Measurements from ENCODE around the gene SKIC3. TPM values are rescaled to one million over a fixed set of nuclear protein-coding genes. Genes with fewer than 3 reads are reported as not detected.

SKIC3 gene
- total RNA-seq, 1 experiment from 2014 or later = 78.4 TPM

DNA sequence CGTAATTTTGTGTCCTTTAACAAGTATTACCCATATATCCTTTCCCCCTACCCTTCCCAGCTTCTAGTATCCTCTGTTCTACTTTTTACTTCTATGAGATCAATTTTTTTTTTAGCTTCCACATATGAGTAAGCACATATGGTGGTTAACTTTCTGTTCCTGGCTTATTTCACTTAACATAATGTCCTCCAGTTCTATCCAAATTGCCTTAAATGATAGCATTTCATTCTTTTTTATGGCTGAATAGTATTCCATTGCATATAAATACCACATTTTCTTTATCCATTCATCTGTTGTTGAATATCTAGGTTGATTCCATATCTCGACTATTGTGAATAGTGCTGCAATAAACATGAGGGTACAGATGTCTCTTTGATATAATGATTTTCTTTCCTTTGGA, 36.4 kb downstream of the SKIC3 start:
- TF ChIP-seq, protein P1, sequence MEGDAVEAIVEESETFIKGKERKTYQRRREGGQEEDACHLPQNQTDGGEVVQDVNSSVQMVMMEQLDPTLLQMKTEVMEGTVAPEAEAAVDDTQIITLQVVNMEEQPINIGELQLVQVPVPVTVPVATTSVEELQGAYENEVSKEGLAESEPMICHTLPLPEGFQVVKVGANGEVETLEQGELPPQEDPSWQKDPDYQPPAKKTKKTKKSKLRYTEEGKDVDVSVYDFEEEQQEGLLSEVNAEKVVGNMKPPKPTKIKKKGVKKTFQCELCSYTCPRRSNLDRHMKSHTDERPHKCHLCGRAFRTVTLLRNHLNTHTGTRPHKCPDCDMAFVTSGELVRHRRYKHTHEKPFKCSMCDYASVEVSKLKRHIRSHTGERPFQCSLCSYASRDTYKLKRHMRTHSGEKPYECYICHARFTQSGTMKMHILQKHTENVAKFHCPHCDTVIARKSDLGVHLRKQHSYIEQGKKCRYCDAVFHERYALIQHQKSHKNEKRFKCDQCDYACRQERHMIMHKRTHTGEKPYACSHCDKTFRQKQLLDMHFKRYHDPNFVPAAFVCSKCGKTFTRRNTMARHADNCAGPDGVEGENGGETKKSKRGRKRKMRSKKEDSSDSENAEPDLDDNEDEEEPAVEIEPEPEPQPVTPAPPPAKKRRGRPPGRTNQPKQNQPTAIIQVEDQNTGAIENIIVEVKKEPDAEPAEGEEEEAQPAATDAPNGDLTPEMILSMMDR (IDR thresholded peaks at IDR 0.05; ENCODE audit: insufficient read depth in 1 of 2, low read depth in 1 of 2, low read length in 1 of 2, severe bottlenecking in 1 of 2, unreplicated experiment in 1 of 2) = no peak
- H3K9me3 ChIP-seq = no peaks in the 10 kb centered on the region
- H3K4me3 Mint-ChIP-seq (ENCODE audit: unreplicated experiment) = no peak overlapping the region
- no peak overlapping the region for H3K27ac Mint-ChIP-seq (ENCODE audit: unreplicated experiment)
- ChIA-PET CTCF (no interaction called here), POLR2A (no interaction called here)
- no peaks in the 10 kb centered on the region; the same call in 1 of the 2 replicates for H3K36me3 ChIP-seq (ENCODE audit: control insufficient read depth, insufficient read depth, low read length)
- no peaks in the 10 kb centered on the region for H3K4me1 ChIP-seq
- no peaks in the 10 kb centered on the region for H3K4me1 Mint-ChIP-seq (ENCODE audit: low read depth, unreplicated experiment)
- no peak for DNase-seq
- no peaks in the 10 kb centered on the region for H3K27me3 Mint-ChIP-seq (ENCODE audit: insufficient read depth, unreplicated experiment)
- H3K4me3 ChIP-seq (ENCODE audit: low read depth, low read length) = no peak overlapping the region
- intact Hi-C loops (cut with micrococcal nuclease; ENCODE audit: unreplicated experiment) = no loop called here
- BruUV-seq (replicated peaks) = no TSS peak
- H3K36me3 Mint-ChIP-seq (ENCODE audit: insufficient read depth, unreplicated experiment) = peaks cover 60% of the 10 kb centered on the region
- no peaks in the 10 kb centered on the region for H3K9me3 Mint-ChIP-seq (ENCODE audit: unreplicated experiment)
- H3K27me3 ChIP-seq (replicated peaks; ENCODE audit: control insufficient read depth, insufficient read depth, low read length) = no peaks in the 10 kb centered on the region

DNA sequence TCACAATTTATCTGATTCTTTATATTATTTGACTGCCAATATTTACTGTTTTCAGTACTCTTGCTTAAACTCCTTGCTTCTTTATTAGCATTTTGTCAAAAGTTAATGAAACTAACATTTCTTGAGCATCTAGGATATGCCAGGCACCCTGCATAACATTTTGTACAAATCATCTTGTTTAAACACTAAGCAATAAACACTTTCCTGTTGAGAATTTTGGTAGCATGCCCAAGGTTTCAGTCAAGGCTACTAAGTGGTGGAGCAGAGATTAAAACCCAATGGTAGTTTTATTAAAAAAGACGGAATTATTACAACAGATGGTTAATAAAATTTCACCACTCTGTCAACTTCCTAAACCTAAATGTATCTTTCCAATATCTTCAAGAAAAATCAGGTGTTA, 43.2 kb downstream of the SKIC3 start:
- no peak for DNase-seq
- no TSS peak for BruUV-seq (replicated peaks)
- Mint-ChIP-seq H3K27me3 (ENCODE audit: insufficient read depth, unreplicated experiment) (no peaks in the 10 kb centered on the region), H3K9me3 (ENCODE audit: unreplicated experiment) (no peaks in the 10 kb centered on the region), H3K4me1 (ENCODE audit: low read depth, unreplicated experiment) (peaks cover 5% of the 10 kb centered on the region), H3K4me3 (ENCODE audit: unreplicated experiment) (no peak overlapping the region), H3K36me3 (ENCODE audit: insufficient read depth, unreplicated experiment) (peaks cover 61% of the 10 kb centered on the region), H3K27ac (ENCODE audit: unreplicated experiment) (no peak overlapping the region)
- intact Hi-C loops (cut with micrococcal nuclease; ENCODE audit: unreplicated experiment) = no loop called here
- Histone ChIP-seq H3K36me3 (ENCODE audit: control insufficient read depth, insufficient read depth, low read length) (no peaks in the 10 kb centered on the region), H3K4me1 (no peaks in the 10 kb centered on the region), H3K27me3 (replicated peaks; ENCODE audit: control insufficient read depth, insufficient read depth, low read length) (no peaks in the 10 kb centered on the region), H3K4me3 (ENCODE audit: low read depth, low read length) (no peak overlapping the region), H3K9me3 (no peaks in the 10 kb centered on the region)
- ChIA-PET CTCF (no interaction called here), POLR2A (no interaction called here)
- TF ChIP-seq, protein P1 (IDR thresholded peaks at IDR 0.05; ENCODE audit: insufficient read depth in 1 of 2, low read depth in 1 of 2, low read length in 1 of 2, severe bottlenecking in 1 of 2, unreplicated experiment in 1 of 2) = no peak

DNA sequence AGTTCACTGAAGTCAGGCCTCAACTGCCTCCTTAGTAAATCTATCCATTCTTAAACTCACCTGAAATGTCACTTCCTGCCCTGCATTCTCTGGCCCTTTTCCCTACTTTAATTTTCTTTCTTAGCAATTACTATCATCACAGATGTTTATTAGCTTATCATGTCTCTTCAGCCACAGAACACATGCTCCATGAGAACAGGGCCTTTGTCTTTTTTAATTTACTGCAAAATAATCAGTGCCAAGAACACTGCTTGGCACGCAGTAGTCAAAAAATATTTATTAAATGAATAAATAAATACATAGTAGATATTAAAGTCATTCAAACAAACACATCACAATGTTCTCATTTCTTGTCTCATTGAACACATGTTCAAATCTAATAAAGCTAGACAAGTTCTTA, 46.2 kb downstream of the SKIC3 start:
- Mint-ChIP-seq H3K27ac (ENCODE audit: unreplicated experiment) (no peak overlapping the region), H3K4me1 (ENCODE audit: low read depth, unreplicated experiment) (peaks cover 5% of the 10 kb centered on the region), H3K36me3 (ENCODE audit: insufficient read depth, unreplicated experiment) (peaks cover 46% of the 10 kb centered on the region), H3K9me3 (ENCODE audit: unreplicated experiment) (no peaks in the 10 kb centered on the region), H3K4me3 (ENCODE audit: unreplicated experiment) (no peak overlapping the region), H3K27me3 (ENCODE audit: insufficient read depth, unreplicated experiment) (no peaks in the 10 kb centered on the region)
- no TSS peak for BruUV-seq (replicated peaks)
- TF ChIP-seq, protein P1 (IDR thresholded peaks at IDR 0.05; ENCODE audit: insufficient read depth in 1 of 2, low read depth in 1 of 2, low read length in 1 of 2, severe bottlenecking in 1 of 2, unreplicated experiment in 1 of 2) = no peak
- no peaks in the 10 kb centered on the region for H3K9me3 ChIP-seq
- no peaks in the 10 kb centered on the region for H3K27me3 ChIP-seq (replicated peaks; ENCODE audit: control insufficient read depth, insufficient read depth, low read length)
- no peaks in the 10 kb centered on the region for H3K36me3 ChIP-seq (ENCODE audit: control insufficient read depth, insufficient read depth, low read length)
- no peak for DNase-seq
- ChIA-PET POLR2A (no interaction called here), CTCF (no interaction called here)
- no peaks in the 10 kb centered on the region for H3K4me1 ChIP-seq
- intact Hi-C loops (cut with micrococcal nuclease; ENCODE audit: unreplicated experiment) = loop anchor here (1.0 kb wide), 1 partner anchor 540 kb away; no protein-coding TSS in a partner anchor
- H3K4me3 ChIP-seq (ENCODE audit: low read depth, low read length) = no peak overlapping the region

Other genes starting within 250 kb of the SKIC3 start
- not detected in 2 replicates for gene FAM81B, start 163.6 kb downstream of the SKIC3 start, total RNA-seq (2022)
- gene ARSK, start 124 bp upstream of the SKIC3 start, total RNA-seq (2022) = 5.0 and 5.5 TPM in 2 replicates
- 0.21 and 0.27 TPM in 2 replicates for gene GPR150, start 65.1 kb upstream of the SKIC3 start, total RNA-seq (2022)
- 1.6 and 2.4 TPM in 2 replicates for gene RFESD, start 91.8 kb upstream of the SKIC3 start, total RNA-seq (2022)
- gene SPATA9, start 128.0 kb upstream of the SKIC3 start, total RNA-seq (2022) = 0.34 TPM in 1 of 2 replicates, not detected in the other
- 85.6 and 88.5 TPM in 2 replicates for gene RHOBTB3, start 176.4 kb upstream of the SKIC3 start, total RNA-seq (2022)

Measured in Caco-2 (cell line).